CD4-positive, alpha-beta T cell treated with Interleukin-6 at 100 ng/mL for 8 hours (primary cell): Measurements from ENCODE around the gene LRP1.

Experiments
- DNase-seq: peaks from one replicate; pipeline ENCODE4 v3.0.0-alpha.2; 2020; ENCODE audit warnings: mixed read lengths, low spot score

LRP1 gene

GRCh38 chr12:57127726-57128518 is at the start of gene LRP1:
Gene LRP1, plus strand, starts transcription at chr12:57128483. Its CDS starts 482 bp downstream, at chr12:57128965.
- peak; percentile 86 for DNase-seq

GRCh38 chr12:57078519-57079404 is 49.5 kb upstream of the LRP1 start, which contains the start of gene NEMP1:
Gene NEMP1, minus strand, starts transcription at chr12:57078791. Its CDS starts 46 bp downstream, at chr12:57078745.
- DNase-seq: peak; percentile 99

- DNase-seq: no peak
Observed at GRCh38 chr12:57079821-57080220, 48.5 kb upstream of the LRP1 start.

- no peak for DNase-seq
Observed at GRCh38 chr12:57080855-57081254, 47.4 kb upstream of the LRP1 start.

- no peak for DNase-seq
Observed at GRCh38 chr12:57085999-57086492, 42.2 kb upstream of the LRP1 start.

GRCh38 chr12:57086493-57087009 is 41.7 kb upstream of the LRP1 start:
- peak; percentile 40 for DNase-seq

GRCh38 chr12:57087010-57087690 is 41.1 kb upstream of the LRP1 start:
- DNase-seq: peak; percentile 90

- peak; percentile 62 for DNase-seq
Observed at GRCh38 chr12:57087691-57088353, 40.5 kb upstream of the LRP1 start.

GRCh38 chr12:57088354-57089270 is 39.7 kb upstream of the LRP1 start, which contains the start of gene NAB2:
Gene NAB2, plus strand, starts transcription at chr12:57089114. Its CDS starts 158 bp downstream, at chr12:57089272.
- DNase-seq: peak; percentile 98

GRCh38 chr12:57089271-57090245 is 38.7 kb upstream of the LRP1 start:
- peak; percentile 31 for DNase-seq

GRCh38 chr12:57090490-57090889 is 37.8 kb upstream of the LRP1 start:
- no peak for DNase-seq

GRCh38 chr12:57090924-57091637 is 37.2 kb upstream of the LRP1 start:
- DNase-seq: no peak

- DNase-seq: no peak
Observed at GRCh38 chr12:57091638-57092528, 36.4 kb upstream of the LRP1 start.

- DNase-seq: no peak
Observed at GRCh38 chr12:57092529-57092862, 35.8 kb upstream of the LRP1 start.

- no peak for DNase-seq
Observed at GRCh38 chr12:57092876-57093414, 35.3 kb upstream of the LRP1 start.

- peak; percentile 55 for DNase-seq
Observed at GRCh38 chr12:57093415-57094207, 34.7 kb upstream of the LRP1 start.
